Right atrium auricular region (tissue), 2 donors: ENCODE data around the gene SLC41A3. TPM values are rescaled to one million over a fixed set of nuclear protein-coding genes. Genes with fewer than 3 reads are reported as not detected.

Experiments used
- DNase-seq: peaks from one replicate; pipeline ENCODE4 v3.0.0-alpha.2; 2019; ENCODE audit warnings: low spot score
- H3K27ac ChIP-seq, 2 donors: fragments of 200-600 bp; sonication (generic); 1 replicate in 1 of 2; 2 replicates in 1 of 2; pipeline ENCODE4 v1.5.1; 2016 to 2019
- H3K27me3 ChIP-seq, 2 donors: fragments of 200-600 bp; sonication (generic); one replicate each; pipeline versions ENCODE4 v1.5.1 to v1.6.0; 2017 to 2019
- H3K36me3 ChIP-seq: fragments of 200-600 bp; sonication (generic); one replicate; pipeline ENCODE4 v1.5.1; 2016
- H3K4me1 ChIP-seq, 2 donors: fragments of 200-600 bp; sonication (generic); one replicate each; pipeline versions ENCODE4 v1.5.1 to v1.6.0; 2017 to 2019
- H3K4me3 ChIP-seq, 2 donors: fragments of 200-600 bp; sonication (generic); 1 replicate in 1 of 2; 2 replicates in 1 of 2; pipeline ENCODE4 v1.5.1; 2017 to 2019; ENCODE audit warnings: mild to moderate bottlenecking in 1 of 2, moderate library complexity in 1 of 2
- H3K9me3 ChIP-seq, 2 donors: fragments of 200-600 bp; sonication (generic); one replicate each; pipeline ENCODE4 v1.5.1; 2019
- total RNA-seq, 2 donors: library from RNA; depleted of rRNA; stranded (reverse); fragments of >200 nt; gene quantifications; one replicate each; pipeline ENCODE4 v1.1.0, GENCODE V29; 2016
- TF ChIP-seq, protein P1 (sequence below), 2 donors: fragments of 200-600 bp; sonication (generic); IDR thresholded peaks; one replicate each; pipeline ENCODE4 v1.5.1; 2019; ENCODE audit warnings: antibody characterized with exemption in 2 of 2

Gene SLC41A3
- total RNA-seq, 2 donors from 2014 or later, result 34.1 to 39.6 TPM

DNA sequence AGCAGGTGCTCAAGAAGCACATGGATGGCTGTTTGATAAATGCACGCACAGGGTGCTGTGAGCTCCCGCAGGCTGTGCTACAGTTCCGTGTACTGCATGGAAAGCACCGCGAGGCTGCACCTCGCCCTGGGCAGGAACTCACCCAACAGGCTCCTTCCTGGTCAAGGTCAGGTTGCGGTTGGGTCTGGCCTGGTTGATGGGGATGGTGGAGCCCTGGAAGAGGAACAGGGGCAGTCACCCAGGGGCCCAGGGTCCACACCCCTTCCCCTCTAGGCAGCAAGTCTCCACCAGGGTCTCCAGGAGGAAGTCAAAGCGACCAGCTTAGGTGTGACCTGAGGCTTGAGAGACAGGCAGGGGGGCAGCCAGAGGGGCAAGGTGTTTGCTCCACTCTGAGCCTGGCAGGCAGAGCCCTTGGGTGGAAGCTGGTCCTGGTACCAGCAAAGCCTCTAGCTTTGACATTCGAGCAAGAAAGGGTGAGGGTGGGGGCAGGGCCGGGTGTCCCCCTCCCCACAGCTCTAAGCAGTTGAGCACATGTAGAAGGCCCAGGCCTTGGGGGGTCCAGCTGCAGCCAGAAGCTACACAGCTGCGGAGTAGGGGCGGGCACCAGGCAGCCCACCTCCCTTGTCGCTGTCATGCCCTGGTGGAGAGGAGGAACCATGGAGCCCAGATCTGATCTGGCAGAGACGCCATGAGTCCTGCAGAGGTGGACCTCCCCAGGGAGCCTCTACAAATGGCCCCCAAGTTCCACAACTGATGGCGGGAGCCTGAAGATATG lies 46.3 kb upstream of the SLC41A3 start:
- H3K9me3 ChIP-seq, result no peaks in the 10 kb centered on the region
- no peak overlapping the region for H3K4me3 ChIP-seq
- H3K27ac ChIP-seq, result no peak overlapping the region
- no peaks in the 10 kb centered on the region for H3K27me3 ChIP-seq
- DNase-seq, result no peak
- TF ChIP-seq, protein P1, sequence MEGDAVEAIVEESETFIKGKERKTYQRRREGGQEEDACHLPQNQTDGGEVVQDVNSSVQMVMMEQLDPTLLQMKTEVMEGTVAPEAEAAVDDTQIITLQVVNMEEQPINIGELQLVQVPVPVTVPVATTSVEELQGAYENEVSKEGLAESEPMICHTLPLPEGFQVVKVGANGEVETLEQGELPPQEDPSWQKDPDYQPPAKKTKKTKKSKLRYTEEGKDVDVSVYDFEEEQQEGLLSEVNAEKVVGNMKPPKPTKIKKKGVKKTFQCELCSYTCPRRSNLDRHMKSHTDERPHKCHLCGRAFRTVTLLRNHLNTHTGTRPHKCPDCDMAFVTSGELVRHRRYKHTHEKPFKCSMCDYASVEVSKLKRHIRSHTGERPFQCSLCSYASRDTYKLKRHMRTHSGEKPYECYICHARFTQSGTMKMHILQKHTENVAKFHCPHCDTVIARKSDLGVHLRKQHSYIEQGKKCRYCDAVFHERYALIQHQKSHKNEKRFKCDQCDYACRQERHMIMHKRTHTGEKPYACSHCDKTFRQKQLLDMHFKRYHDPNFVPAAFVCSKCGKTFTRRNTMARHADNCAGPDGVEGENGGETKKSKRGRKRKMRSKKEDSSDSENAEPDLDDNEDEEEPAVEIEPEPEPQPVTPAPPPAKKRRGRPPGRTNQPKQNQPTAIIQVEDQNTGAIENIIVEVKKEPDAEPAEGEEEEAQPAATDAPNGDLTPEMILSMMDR (IDR thresholded peaks at IDR 0.05), result no peak
- H3K4me1 ChIP-seq, result no peaks in the 10 kb centered on the region
- no peaks in the 10 kb centered on the region for H3K36me3 ChIP-seq

DNA sequence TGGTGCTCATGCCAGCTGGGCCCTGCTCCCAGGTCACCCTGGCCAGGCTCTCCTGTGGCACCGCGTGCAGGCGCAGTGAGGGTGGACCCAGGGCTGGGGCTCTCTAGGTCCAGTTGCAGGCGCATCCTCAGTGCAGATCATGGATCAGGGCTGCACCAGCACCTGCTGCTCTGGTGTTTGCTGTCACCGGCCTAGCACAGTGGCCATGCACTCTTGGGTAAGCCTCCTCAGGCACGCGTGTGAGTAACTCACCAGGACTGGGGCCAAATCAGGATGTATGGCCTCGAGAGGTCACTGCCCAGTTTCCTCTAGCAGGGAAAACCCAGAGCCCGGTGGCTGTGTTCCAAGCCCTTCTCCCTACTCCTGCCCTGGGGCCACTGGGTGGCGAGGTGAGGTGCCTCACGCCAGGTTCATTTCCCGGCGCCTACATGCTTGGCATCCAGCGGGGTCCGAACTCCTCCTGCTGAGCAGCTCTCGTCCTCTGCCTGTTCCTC lies 45.5 kb upstream of the SLC41A3 start:
- Histone ChIP-seq H3K36me3 (no peaks in the 10 kb centered on the region), H3K4me3 (no peak overlapping the region), H3K27me3 (no peaks in the 10 kb centered on the region), H3K9me3 (no peaks in the 10 kb centered on the region), H3K4me1 (no peaks in the 10 kb centered on the region), H3K27ac (no peak overlapping the region)
- DNase-seq, result no peak
- TF ChIP-seq, protein P1 (IDR thresholded peaks at IDR 0.05), result no peak

DNA sequence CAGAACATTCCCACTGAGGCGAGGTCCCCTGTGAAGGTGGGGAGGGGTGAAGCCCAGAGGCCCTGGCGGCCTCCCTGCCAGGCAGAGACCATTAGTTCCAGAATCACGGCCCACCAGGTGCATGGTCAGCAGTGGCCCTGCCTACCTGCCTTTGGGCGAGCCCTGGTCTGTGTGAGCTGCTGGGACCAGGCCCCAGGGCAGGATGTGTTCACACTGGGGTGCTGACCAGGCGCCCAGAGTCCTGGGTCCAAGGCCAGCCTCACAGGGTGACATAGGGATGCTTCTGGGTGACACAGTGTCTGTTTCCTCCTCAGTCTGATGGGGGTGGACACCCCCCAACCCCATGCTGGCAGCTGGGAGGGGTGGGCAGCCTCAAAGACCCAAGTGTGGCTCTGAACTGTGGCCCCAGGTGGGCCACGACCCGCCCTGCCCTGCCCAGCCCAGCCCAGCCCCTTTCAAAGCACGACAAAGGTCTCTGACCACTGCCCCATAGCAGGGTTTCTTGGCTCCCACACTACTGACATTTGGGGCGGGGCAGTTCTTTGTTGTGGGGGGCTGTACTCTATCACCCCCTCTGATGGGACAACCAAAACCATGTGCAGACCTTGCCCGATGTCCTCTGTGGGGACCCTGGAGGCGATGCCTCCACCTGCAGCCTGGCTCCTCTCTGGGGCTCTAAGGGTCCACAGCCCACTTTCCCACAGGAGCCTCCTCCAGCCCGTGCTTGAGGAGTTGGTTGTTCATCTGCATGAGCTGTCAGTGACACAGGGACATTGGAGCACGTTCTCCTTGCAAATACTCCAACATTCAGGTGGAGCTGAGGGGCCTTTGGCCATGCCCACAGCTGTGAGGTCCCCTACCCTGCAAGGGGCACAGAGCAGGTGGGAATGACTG lies 44.8 kb upstream of the SLC41A3 start:
- TF ChIP-seq, protein P1 (IDR thresholded peaks at IDR 0.05), result no peak
- Histone ChIP-seq H3K27ac (no peak overlapping the region), H3K4me3 (no peak overlapping the region)

DNA sequence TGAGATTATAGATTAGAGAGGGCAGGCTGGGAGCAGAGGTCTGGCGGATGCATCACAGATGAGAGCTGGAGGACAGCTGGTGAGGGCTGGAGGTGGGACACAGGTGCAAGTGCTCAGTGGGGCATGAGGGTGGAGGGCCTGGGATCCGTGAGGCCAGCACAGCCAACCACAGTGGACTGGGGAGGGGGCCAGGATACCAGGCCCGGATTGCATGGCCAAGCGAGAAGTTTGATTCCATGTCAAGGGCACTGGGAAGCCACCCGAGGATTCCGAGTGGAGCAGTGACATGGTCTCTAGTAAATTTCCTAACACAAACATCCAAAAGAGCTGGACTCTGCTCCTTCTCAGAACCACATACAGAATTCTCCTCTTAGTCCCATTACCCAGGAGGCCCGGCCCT lies 44.0 kb upstream of the SLC41A3 start:
- Histone ChIP-seq H3K4me1 (no peaks in the 10 kb centered on the region), H3K27me3 (no peaks in the 10 kb centered on the region), H3K4me3 (no peak overlapping the region), H3K9me3 (no peaks in the 10 kb centered on the region), H3K36me3 (no peaks in the 10 kb centered on the region), H3K27ac (no peak overlapping the region)
- DNase-seq, result no peak
- TF ChIP-seq, protein P1 (IDR thresholded peaks at IDR 0.05), result no peak

More for the DNA sequence above, 44.8 kb upstream of the SLC41A3 start:
- no peaks in the 10 kb centered on the region for H3K4me1 ChIP-seq
- no peaks in the 10 kb centered on the region for H3K27me3 ChIP-seq
- H3K36me3 ChIP-seq, result no peaks in the 10 kb centered on the region
- DNase-seq, result no peak
- no peaks in the 10 kb centered on the region for H3K9me3 ChIP-seq

DNA sequence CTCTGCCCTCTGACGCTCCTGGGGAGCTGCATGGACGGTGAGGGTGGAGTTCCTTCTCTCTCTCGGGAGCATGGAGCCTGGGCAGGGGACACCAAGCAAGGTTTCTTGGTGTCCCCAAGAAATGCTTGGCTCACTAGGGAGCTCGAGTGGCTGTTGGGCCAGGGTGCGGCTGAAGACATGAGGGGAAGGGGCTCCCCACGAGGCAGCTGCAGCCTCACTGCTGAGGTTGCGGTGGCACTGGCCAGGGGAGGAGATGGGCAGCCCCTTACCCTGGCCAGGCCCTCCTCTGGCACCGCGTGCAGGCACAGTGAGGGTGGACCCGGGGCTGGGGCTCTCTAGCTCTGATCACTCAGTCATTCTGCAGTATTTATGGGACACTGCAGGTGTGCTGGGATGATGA lies 43.5 kb upstream of the SLC41A3 start:
- no peak for DNase-seq
- Histone ChIP-seq H3K27me3 (no peaks in the 10 kb centered on the region), H3K4me1 (no peaks in the 10 kb centered on the region), H3K36me3 (no peaks in the 10 kb centered on the region), H3K9me3 (no peaks in the 10 kb centered on the region), H3K27ac (no peak overlapping the region), H3K4me3 (no peak overlapping the region)
- TF ChIP-seq, protein P1 (IDR thresholded peaks at IDR 0.05), result no peak
